AG09309 (cell line): ENCODE measurements around the gene MAGI1.

Experiments
- DNase-seq: peaks from one replicate; pipeline ENCODE4 v3.0.0-alpha.2; 2010; ENCODE audit warnings: low read depth
- H3K4me3 ChIP-seq: 2 replicates; pipeline ENCODE4 v1.5.1; 2011; ENCODE audit warnings: mild to moderate bottlenecking, low read depth, low read length, moderate library complexity; ENCODE audit not compliant: control insufficient read depth
- TF ChIP-seq, protein P1 (sequence below): IDR thresholded peaks from 2 replicates; pipeline ENCODE4 v1.5.1; 2011; ENCODE audit warnings: mild to moderate bottlenecking, low read depth, low read length, inconsistent platforms; ENCODE audit not compliant: insufficient read depth, control insufficient read depth; ENCODE audit errors: missing control alignments

The MAGI1 gene

GRCh38 chr3:65641045-65641444 is 397.7 kb downstream of the MAGI1 start:
- no peak for DNase-seq
- TF ChIP-seq, protein P1, sequence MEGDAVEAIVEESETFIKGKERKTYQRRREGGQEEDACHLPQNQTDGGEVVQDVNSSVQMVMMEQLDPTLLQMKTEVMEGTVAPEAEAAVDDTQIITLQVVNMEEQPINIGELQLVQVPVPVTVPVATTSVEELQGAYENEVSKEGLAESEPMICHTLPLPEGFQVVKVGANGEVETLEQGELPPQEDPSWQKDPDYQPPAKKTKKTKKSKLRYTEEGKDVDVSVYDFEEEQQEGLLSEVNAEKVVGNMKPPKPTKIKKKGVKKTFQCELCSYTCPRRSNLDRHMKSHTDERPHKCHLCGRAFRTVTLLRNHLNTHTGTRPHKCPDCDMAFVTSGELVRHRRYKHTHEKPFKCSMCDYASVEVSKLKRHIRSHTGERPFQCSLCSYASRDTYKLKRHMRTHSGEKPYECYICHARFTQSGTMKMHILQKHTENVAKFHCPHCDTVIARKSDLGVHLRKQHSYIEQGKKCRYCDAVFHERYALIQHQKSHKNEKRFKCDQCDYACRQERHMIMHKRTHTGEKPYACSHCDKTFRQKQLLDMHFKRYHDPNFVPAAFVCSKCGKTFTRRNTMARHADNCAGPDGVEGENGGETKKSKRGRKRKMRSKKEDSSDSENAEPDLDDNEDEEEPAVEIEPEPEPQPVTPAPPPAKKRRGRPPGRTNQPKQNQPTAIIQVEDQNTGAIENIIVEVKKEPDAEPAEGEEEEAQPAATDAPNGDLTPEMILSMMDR: no peak
- H3K4me3 ChIP-seq: no peak overlapping the region

- TF ChIP-seq, protein P1: no peak
- no peak overlapping the region for H3K4me3 ChIP-seq
- DNase-seq: no peak
Observed at GRCh38 chr3:65639444-65639843, 399.3 kb downstream of the MAGI1 start.

DNA sequence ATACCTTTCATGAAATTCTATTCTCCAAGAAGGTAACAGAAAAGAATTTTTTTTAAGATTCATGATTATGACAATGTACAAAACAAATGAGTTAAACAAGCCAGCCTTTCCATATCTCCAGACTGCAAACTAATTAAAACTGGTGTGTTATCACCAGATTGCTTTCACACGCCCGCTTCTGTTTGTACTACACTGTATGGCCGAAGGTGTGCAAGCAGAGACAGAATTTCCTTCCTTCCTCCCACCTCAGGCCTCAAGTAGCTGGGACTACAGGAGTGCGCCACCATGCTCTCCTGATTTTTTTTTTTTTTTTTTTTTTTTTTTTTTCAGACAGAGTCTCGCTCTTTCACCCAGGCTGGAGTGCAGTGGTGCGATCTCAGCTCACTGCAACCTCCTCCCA is 400.4 kb downstream of the MAGI1 start:
- no peak for DNase-seq
- no peak overlapping the region for H3K4me3 ChIP-seq
- TF ChIP-seq, protein P1: no peak

DNA sequence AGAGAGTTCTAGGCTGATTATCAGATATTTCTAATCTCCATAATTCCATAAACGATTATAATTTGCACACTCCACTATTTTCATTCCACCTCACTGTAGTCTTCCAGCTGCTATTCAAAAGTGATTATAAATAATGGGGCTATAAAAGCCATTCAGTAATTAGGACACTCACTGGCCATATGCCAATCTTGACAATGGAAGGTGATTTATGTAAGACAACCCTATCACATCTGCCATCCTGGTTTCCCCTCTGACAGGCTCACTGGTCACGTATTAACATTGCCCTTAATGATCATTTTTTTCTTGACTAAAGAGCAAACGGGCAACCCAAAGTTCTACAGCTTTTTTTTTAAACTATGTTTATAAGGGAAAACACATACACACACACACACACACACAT is 402.4 kb downstream of the MAGI1 start:
- H3K4me3 ChIP-seq: no peak overlapping the region
- DNase-seq: no peak
- TF ChIP-seq, protein P1: no peak

GRCh38 chr3:65635657-65636056 is 403.1 kb downstream of the MAGI1 start:
- H3K4me3 ChIP-seq: no peak overlapping the region
- no peak for DNase-seq
- TF ChIP-seq, protein P1: no peak

DNA sequence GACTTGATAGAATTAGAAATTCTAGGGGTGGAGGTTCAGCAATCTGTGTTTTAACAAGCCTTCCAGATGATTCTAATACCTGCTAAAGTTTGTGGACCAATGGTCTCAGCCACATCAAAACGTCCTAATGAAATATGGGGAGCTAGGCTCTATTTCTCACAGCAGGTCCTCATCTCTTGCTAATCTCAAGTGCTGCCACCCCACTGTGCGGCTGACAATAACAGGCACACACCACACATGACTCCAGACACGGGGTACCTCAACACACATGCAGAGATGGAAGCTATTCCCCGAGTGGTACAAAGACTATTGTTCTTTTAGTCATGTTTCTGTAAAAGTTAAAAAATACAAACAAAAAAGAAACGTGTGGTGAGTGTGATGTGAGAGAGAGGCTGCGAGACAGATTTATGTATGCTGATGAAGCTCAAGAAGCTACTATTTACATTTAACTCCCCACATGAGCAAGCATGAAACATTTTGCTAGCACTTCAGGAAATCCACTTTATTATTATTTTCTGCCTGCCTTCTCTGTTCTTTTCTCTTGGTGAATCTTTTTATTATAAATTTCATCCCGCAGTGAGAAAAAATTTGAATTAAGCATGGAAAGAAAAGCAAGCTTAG is 405.6 kb downstream of the MAGI1 start:
- H3K4me3 ChIP-seq: no peak overlapping the region
- TF ChIP-seq, protein P1: no peak
- no peak for DNase-seq

- no peak overlapping the region for H3K4me3 ChIP-seq
- DNase-seq: no peak
- TF ChIP-seq, protein P1: no peak
Observed at GRCh38 chr3:65632414-65632813, 406.3 kb downstream of the MAGI1 start.
